ENCODE measurements around the gene BPTF. TPM values are rescaled to one million over a fixed set of nuclear protein-coding genes. Genes with fewer than 3 reads are reported as not detected.

Gene BPTF
- total and polyA plus RNA-seq, 2 of the 8 experiments (the other 6 are each of a cell fraction or from before 2014, with no cell fraction given), result 107 to 228 TPM

DNA sequence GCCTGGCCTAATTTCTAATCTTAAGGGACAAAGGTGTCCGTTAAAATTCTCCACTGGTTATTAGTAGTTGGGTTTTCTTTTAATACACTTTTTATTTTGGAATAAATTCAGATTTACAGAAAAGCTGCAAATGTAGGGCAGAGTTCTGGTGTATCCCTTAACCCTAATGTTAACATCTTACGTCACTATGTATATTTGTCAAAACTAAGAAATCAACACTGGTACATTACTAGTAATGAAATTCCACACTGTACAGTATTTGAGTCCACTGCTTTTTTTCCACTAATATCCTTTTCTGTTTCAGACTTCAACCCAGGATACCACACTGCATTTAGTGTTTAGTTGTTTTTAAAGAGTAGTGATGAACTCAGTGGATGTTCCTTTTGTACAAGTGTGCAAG is 191.5 kb downstream of the BPTF start:
- Histone ChIP-seq H3K79me1 (ENCODE audit: low read depth, low read length) (no peaks in the 10 kb centered on the region), H3K23ac (ENCODE audit: insufficient read length) (no peak overlapping the region), H3K4me2 (ENCODE audit: insufficient read depth in 1 of 2, low read depth in 2 of 2, low read length in 2 of 2) (no peak overlapping the region), H3K27me3 (replicated peaks in 1 of 4; ENCODE audit: control insufficient read depth in 3 of 4, extremely low read depth in 1 of 4, insufficient read depth in 3 of 4, low read length in 3 of 4) (no peaks in the 10 kb centered on the region), H2BK15ac (ENCODE audit: low read length) (no peak overlapping the region), H2BK12ac (ENCODE audit: low read depth, low read length) (no peak overlapping the region), H3K79me2 (ENCODE audit: control insufficient read depth in 1 of 2, insufficient read depth in 2 of 2, low read length in 2 of 2) (no peaks in the 10 kb centered on the region), H3K9ac (replicated peaks in 1 of 4; ENCODE audit: extremely low read depth in 1 of 4, low read depth in 3 of 4, low read length in 3 of 4) (no peak overlapping the region), H3K18ac (ENCODE audit: extremely low read depth, low read length) (no peak overlapping the region), H3K56ac (replicated peaks; ENCODE audit: insufficient read length, low read depth, low read length) (no peak overlapping the region), H3K14ac (ENCODE audit: insufficient read length) (no peak overlapping the region), H3K4me1 (replicated peaks in 1 of 4; ENCODE audit: control insufficient read depth in 3 of 4, insufficient read depth in 4 of 4, low read length in 3 of 4) (peaks cover 0 to 3% (median 1%) of the 10 kb centered on the region in 4 experiments; a peak in 4 of 7 replicates), H3K27ac (ENCODE audit: low read depth, low read length) (no peak overlapping the region), H4K5ac (ENCODE audit: insufficient read length, low read depth, low read length) (no peak overlapping the region), H2BK5ac (ENCODE audit: low read depth, low read length) (no peak overlapping the region), H2AK5ac (ENCODE audit: low read depth, low read length) (no peak overlapping the region), H2AFZ (ENCODE audit: low read length) (no peak overlapping the region), H4K20me1 (replicated peaks in 1 of 2; ENCODE audit: control insufficient read depth in 1 of 2, insufficient read depth in 2 of 2, low read length in 2 of 2) (no peaks in the 10 kb centered on the region), H3K9me3 (ENCODE audit: insufficient read depth in 2 of 2, low read depth in 1 of 2, low read length in 1 of 2) (no peaks in the 10 kb centered on the region), H4K8ac (ENCODE audit: extremely low read depth, insufficient read depth, low read length) (no peak overlapping the region), H2BK120ac (replicated peaks; ENCODE audit: low read depth, low read length) (no peak overlapping the region), H3K36me3 (ENCODE audit: control insufficient read depth in 2 of 4, insufficient read depth in 4 of 4, low read length in 3 of 4) (no peaks in the 10 kb centered on the region), H3K4ac (replicated peaks; ENCODE audit: insufficient read length, low read depth, low read length) (no peak overlapping the region), H4K91ac (replicated peaks; ENCODE audit: insufficient read length, low read length) (no peak overlapping the region), H2BK20ac (ENCODE audit: low read length) (no peak overlapping the region), H3K4me3 (ENCODE audit: extremely low read depth in 1 of 4, insufficient read depth in 2 of 4, low read depth in 3 of 4, low read length in 4 of 4) (no peak overlapping the region), H3K23me2 (ENCODE audit: low read depth, low read length) (peaks cover 5% of the 10 kb centered on the region; the same call in 1 of the 2 replicates)
- TF ChIP-seq SIRT6 (IDR thresholded peaks at IDR 0.05; ENCODE audit: low read length) (no peak), CBX8 (IDR thresholded peaks at IDR 0.05; ENCODE audit: borderline replicate concordance, low read depth, low read length) (no peak), BCL11A (IDR thresholded peaks at IDR 0.05; ENCODE audit: low read depth in 2 of 2, low read length in 2 of 2) (no peak), CHD1 (IDR thresholded peaks at IDR 0.05; ENCODE audit: low read depth, low read length) (no peak), RBBP5 (IDR thresholded peaks at IDR 0.05; ENCODE audit: borderline replicate concordance, low read depth, low read length) (no peak), SAP30 (IDR thresholded peaks at IDR 0.05; ENCODE audit: insufficient read depth, insufficient replicate concordance, low read length) (no peak), CHD2 (IDR thresholded peaks at IDR 0.05; ENCODE audit: low read length) (no peak), SP1 (IDR thresholded peaks at IDR 0.05; ENCODE audit: low read depth, low read length) (no peak), RFX5 (IDR thresholded peaks at IDR 0.05; ENCODE audit: borderline replicate concordance, low read depth, low read length) (no peak), BRCA1 (IDR thresholded peaks at IDR 0.05; ENCODE audit: low read depth, low read length) (no peak), SRF (IDR thresholded peaks at IDR 0.05; ENCODE audit: low read depth, low read length) (no peak), JUN (IDR thresholded peaks at IDR 0.05; ENCODE audit: low read depth, low read length) (no peak)
- TF ChIP-seq, protein P1, sequence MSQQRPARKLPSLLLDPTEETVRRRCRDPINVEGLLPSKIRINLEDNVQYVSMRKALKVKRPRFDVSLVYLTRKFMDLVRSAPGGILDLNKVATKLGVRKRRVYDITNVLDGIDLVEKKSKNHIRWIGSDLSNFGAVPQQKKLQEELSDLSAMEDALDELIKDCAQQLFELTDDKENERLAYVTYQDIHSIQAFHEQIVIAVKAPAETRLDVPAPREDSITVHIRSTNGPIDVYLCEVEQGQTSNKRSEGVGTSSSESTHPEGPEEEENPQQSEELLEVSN (IDR thresholded peaks at IDR 0.05), result no peak
- ChIA-PET CTCF (ENCODE audit: partially characterized antibody) (interaction anchor here (0.6 to 2.1 kb wide), 6 partner anchors 8 to 53 kb away, joined by 3 to 9 read pairs (median 5); no protein-coding TSS in a partner anchor), POLR2A (ENCODE audit: partially characterized antibody) (interaction anchor here (0.8 to 6.7 kb wide), 2 partner anchors 15 to 22 kb away, joined by 3 to 104 read pairs; partner anchors contain the start of gene KPNA2)
- no peak for DNase-seq (ENCODE audit: low read depth in 1 of 2, low spot score in 2 of 2)
- FAIRE-seq, result no peak
- 96% methylated on average over 2 of the region's 2 CpGs; no CpG with 5 or more reads in 1 of the 2 experiments for WGBS, 2 experiments (ENCODE audit: extremely low coverage in 1 of 2, insufficient coverage in 1 of 2, insufficient read length in 1 of 2, insufficient replicate concordance in 2 of 2, low coverage in 1 of 2, low lambda C conversion rate in 2 of 2, missing lambda C conversion rate in 1 of 2)
